ENCODE data around the gene LSG1.

The LSG1 gene

GRCh38 chr3:194680888-194681615, 9.1 kb upstream of the LSG1 start:
- Mint-ChIP-seq H3K27ac (no peak overlapping the region), H3K9me3 (no peaks in the 10 kb centered on the region), H3K4me1 (peaks cover 44% of the 10 kb centered on the region)

DNA sequence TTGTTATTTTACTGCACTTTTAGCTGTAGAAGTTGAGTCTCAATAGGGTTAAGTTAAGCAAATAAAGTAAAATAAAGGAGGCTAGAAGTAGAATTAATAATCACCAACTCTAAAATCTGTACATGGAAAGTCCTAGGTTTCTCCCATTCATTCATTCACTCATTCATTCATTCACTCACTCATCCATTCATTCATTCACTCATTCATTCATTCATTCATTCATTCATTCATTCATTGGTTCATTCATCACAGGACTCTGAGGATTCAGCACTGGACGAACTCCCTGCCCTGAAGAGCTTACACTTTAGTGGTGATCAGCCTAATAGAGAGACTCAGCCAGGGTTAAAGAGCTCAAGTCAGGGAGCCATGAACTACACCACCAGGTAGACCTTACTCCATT, 4.5 kb upstream of the LSG1 start:
- H3K27ac Mint-ChIP-seq: no peak overlapping the region
- H3K36me3 Mint-ChIP-seq: peaks cover 12% of the 10 kb centered on the region
- no peak overlapping the region for H3K4me3 Mint-ChIP-seq
- no peaks in the 10 kb centered on the region for H3K9me3 Mint-ChIP-seq
- peaks cover 43% of the 10 kb centered on the region for H3K4me1 Mint-ChIP-seq
- no peak for DNase-seq (ENCODE audit: low spot score in 2 of 2)
- no peak for ATAC-seq

More at GRCh38 chr3:194680888-194681615, 9.1 kb upstream of the LSG1 start:
- H3K36me3 Mint-ChIP-seq: peaks cover 6% of the 10 kb centered on the region
- no peak for DNase-seq (ENCODE audit: low spot score in 2 of 2)
- no peak overlapping the region for H3K4me3 Mint-ChIP-seq
- ATAC-seq: no peak

GRCh38 chr3:194675680-194676079, 3.7 kb upstream of the LSG1 start:
- peaks cover 13% of the 10 kb centered on the region for H3K36me3 Mint-ChIP-seq
- DNase-seq (ENCODE audit: low spot score in 2 of 2): no peak
- peak; percentile 59 for ATAC-seq
- H3K4me1 Mint-ChIP-seq: peaks cover 48% of the 10 kb centered on the region
- H3K27ac Mint-ChIP-seq: peak overlapping the region; percentile 66
- H3K4me3 Mint-ChIP-seq: peak overlapping the region; percentile 97
- H3K9me3 Mint-ChIP-seq: no peaks in the 10 kb centered on the region

DNA sequence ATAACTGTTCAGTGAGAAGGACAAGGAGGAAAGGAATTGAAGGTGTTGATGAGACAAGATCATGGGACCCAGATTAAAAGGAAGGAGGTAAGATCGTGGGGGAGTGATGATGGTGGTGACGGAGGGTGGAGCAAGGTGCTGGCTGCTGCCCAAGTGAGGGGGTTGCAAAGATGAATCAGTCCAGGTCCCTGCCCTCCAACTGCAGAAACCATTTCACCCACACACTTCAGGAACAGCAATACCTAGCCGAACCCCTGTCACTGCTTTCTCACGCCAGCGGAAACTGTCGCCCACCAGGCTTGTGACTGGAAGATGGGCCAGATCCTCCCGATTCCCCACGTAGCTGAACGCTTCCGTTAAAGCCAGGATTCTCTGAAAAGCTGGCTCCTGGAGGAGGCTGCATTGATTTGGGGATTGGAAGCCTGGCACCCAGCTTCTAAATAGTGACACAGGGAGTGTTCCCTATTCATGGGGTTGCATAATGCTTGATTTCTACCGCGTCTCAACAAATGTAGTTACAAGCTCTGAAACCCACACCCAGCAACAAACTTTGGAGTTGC, 3.2 kb upstream of the LSG1 start:
- ATAC-seq (peak; percentile 81), DNase-seq (ENCODE audit: low spot score in 2 of 2) (peak in 1 of 2 donors; percentile 78)
- peaks cover 18% of the 10 kb centered on the region for H3K36me3 Mint-ChIP-seq
- peak overlapping the region; percentile 66 for H3K27ac Mint-ChIP-seq
- no peaks in the 10 kb centered on the region for H3K9me3 Mint-ChIP-seq
- peak overlapping the region; percentile 97 for H3K4me3 Mint-ChIP-seq
- peaks cover 48% of the 10 kb centered on the region for H3K4me1 Mint-ChIP-seq

DNA sequence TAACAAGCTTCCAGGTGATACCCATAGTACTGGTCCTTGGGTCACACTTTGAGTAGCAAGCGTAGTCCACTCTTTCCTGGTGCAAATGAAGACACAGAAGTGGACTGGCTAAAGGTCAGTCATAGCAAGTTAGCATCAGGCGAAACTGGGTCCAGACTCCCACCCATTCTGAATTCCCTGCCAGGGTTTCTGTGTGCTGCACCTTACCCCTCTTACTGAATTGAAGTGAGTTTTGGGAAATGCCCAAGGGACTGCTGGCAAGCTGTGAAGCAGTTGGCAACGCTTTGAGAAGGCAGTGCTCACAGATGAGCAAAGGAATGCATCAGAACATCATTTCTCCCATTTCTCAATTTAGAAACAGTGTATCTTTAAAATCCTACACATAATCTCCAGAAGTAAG, 1.8 kb upstream of the LSG1 start:
- H3K36me3 Mint-ChIP-seq: peaks cover 31% of the 10 kb centered on the region

GRCh38 chr3:194672876-194673275, 885 bp upstream of the LSG1 start:
- Mint-ChIP-seq H3K36me3 (peaks cover 40% of the 10 kb centered on the region), H3K27ac (peak overlapping the region; percentile 99), H3K4me1 (peaks cover 56% of the 10 kb centered on the region), H3K4me3 (peak overlapping the region; percentile 97), H3K9me3 (no peaks in the 10 kb centered on the region)
- DNase-seq (ENCODE audit: low spot score in 2 of 2) (no peak), ATAC-seq (no peak)

More for the DNA sequence above, 1.8 kb upstream of the LSG1 start:
- no peak for DNase-seq (ENCODE audit: low spot score in 2 of 2)
- H3K27ac Mint-ChIP-seq: no peak overlapping the region
- peaks cover 56% of the 10 kb centered on the region for H3K4me1 Mint-ChIP-seq
- peak overlapping the region; percentile 97 for H3K4me3 Mint-ChIP-seq
- ATAC-seq: no peak
- H3K9me3 Mint-ChIP-seq: no peaks in the 10 kb centered on the region

GRCh38 chr3:194671511-194671899, 486 bp downstream of the LSG1 start:
- Mint-ChIP-seq H3K9me3 (no peaks in the 10 kb centered on the region), H3K4me1 (peaks cover 59% of the 10 kb centered on the region), H3K27ac (peak overlapping the region; percentile 99), H3K4me3 (peak overlapping the region; percentile 97), H3K36me3 (peaks cover 53% of the 10 kb centered on the region)
- ATAC-seq (no peak), DNase-seq (ENCODE audit: low spot score in 2 of 2) (no peak)

DNA sequence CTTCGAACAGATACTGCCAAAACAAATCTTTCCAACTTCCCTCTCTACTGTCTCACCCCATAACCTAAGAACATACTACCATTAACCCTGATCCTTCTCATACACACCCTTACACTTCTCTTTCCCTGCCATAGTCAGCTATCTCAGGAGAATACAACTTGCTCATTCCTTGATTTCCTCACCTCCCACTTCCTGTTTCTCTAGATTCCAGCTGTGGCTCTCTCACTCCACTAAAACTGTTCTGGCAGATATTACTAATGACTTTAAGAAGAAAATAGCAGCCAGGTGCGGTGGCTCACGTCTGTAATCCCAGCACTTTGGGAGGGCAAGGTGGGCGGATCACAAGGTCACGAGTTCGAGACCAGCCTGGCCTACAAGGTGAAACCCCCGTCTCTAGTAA, 4.6 kb downstream of the LSG1 start:
- no peak for ATAC-seq
- Mint-ChIP-seq H3K4me1 (peaks cover 30% of the 10 kb centered on the region), H3K27ac (no peak overlapping the region), H3K9me3 (no peaks in the 10 kb centered on the region), H3K4me3 (no peak overlapping the region), H3K36me3 (peaks cover 89% of the 10 kb centered on the region)
- no peak for DNase-seq (ENCODE audit: low spot score in 2 of 2)

DNA sequence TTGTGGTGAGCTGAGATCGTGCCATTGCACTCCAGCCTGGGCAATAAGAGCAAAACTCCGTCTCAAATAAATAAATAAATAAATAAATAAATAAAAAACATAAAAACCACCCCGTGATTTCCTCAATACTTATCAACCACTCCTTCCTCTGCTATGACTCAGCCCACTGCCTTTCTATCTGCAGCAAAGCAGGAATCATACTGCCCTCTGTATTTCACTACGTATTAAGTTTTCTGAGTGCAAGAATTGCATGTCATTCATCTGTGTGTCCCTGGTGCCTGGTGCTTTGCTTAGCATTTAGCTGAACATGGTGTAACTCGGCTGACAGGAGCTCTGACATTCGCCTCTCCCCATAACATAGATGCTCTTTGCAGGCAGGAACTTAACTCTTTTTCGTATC, 7.1 kb downstream of the LSG1 start:
- ATAC-seq (no peak), DNase-seq (ENCODE audit: low spot score in 2 of 2) (no peak)
- H3K36me3 Mint-ChIP-seq: peaks cover 96% of the 10 kb centered on the region
- H3K27ac Mint-ChIP-seq: no peak overlapping the region
- peaks cover 17% of the 10 kb centered on the region for H3K4me1 Mint-ChIP-seq
- no peak overlapping the region for H3K4me3 Mint-ChIP-seq
- H3K9me3 Mint-ChIP-seq: no peaks in the 10 kb centered on the region

GRCh38 chr3:194661946-194662345, 10.0 kb downstream of the LSG1 start:
- Mint-ChIP-seq H3K9me3 (no peaks in the 10 kb centered on the region), H3K4me3 (no peak overlapping the region), H3K4me1 (peaks cover 3% of the 10 kb centered on the region), H3K27ac (no peak overlapping the region), H3K36me3 (peaks cover 96% of the 10 kb centered on the region)
- no peak for DNase-seq (ENCODE audit: low spot score in 2 of 2)
- no peak for ATAC-seq

- H3K9me3 Mint-ChIP-seq: no peaks in the 10 kb centered on the region
- ATAC-seq (no peak), DNase-seq (ENCODE audit: low spot score in 2 of 2) (no peak)
- H3K4me1 Mint-ChIP-seq: no peaks in the 10 kb centered on the region
- no peak overlapping the region for H3K4me3 Mint-ChIP-seq
- no peak overlapping the region for H3K27ac Mint-ChIP-seq
- peaks cover 94% of the 10 kb centered on the region for H3K36me3 Mint-ChIP-seq
These were observed 10.6 kb downstream of the LSG1 start for GRCh38 chr3:194661374-194661773.

DNA sequence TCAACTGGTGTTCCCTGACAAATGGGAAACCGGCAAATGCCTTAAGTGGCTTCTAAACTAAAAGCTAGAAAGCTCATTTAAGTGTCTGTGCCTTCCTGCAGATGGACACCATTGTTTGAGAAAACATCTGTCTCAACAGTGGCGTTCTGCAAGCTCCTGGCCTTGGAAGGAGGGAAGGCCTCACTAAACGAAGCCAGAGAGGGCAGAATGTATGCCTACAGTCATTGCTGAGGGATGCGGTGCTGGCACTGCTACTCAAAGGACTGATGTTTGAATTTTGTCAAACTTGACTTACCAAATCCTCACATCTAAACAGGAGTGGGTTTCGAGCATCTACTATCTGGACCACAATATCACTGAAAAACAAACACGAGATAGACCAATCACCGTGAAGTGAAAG, 12.2 kb downstream of the LSG1 start:
- Mint-ChIP-seq H3K4me3 (no peak overlapping the region), H3K9me3 (no peaks in the 10 kb centered on the region), H3K4me1 (peaks cover 7% of the 10 kb centered on the region), H3K27ac (no peak overlapping the region), H3K36me3 (peaks cover 90% of the 10 kb centered on the region)
- ATAC-seq (no peak), DNase-seq (ENCODE audit: low spot score in 2 of 2) (no peak)

DNA sequence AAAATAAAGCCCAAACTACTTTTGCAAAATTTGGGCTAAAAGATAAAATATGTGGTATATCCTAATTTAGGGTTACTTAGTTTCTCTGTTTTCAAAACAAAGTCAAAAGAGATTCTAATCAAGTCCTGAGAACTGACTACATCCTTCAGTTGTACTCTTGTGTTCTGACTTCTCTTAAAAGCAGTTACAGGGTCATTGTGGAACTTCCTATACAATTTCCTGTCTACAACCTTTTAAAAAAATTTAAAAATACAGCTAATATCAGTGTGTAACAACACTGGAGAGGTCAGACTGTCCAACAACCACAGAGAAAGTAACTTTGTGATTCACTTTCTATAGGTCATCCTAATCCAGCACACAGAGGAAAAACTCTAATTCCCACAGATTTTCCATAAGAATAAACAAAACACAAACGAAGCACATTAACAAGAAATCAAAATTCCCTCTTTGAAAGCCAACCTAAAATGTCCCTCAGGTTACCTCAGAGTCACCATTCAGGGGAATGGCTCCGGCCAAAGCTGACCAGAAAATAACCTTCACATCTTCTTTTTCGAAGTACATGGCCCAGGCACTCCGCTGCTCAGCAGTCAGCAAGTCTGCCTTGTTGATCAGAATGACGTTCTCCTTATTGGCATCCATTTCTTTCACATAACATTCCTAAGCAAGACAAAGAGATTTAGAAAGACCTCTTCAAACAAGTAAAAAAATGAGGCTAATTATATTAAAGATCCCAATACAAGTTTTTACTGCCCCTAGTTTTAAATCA, 13.3 kb downstream of the LSG1 start:
- ATAC-seq (no peak), DNase-seq (ENCODE audit: low spot score in 2 of 2) (no peak)
- Mint-ChIP-seq H3K9me3 (no peaks in the 10 kb centered on the region), H3K36me3 (peaks cover 90% of the 10 kb centered on the region), H3K4me1 (peaks cover 18% of the 10 kb centered on the region), H3K27ac (peak overlapping the region; percentile 26), H3K4me3 (no peak overlapping the region)

GRCh38 chr3:194657439-194657838, 14.6 kb downstream of the LSG1 start:
- H3K9me3 Mint-ChIP-seq: no peaks in the 10 kb centered on the region
- H3K4me1 Mint-ChIP-seq: peaks cover 30% of the 10 kb centered on the region
- DNase-seq (ENCODE audit: low spot score in 2 of 2): no peak
- no peak overlapping the region for H3K27ac Mint-ChIP-seq
- no peak overlapping the region for H3K4me3 Mint-ChIP-seq
- no peak for ATAC-seq
- peaks cover 91% of the 10 kb centered on the region for H3K36me3 Mint-ChIP-seq

DNA sequence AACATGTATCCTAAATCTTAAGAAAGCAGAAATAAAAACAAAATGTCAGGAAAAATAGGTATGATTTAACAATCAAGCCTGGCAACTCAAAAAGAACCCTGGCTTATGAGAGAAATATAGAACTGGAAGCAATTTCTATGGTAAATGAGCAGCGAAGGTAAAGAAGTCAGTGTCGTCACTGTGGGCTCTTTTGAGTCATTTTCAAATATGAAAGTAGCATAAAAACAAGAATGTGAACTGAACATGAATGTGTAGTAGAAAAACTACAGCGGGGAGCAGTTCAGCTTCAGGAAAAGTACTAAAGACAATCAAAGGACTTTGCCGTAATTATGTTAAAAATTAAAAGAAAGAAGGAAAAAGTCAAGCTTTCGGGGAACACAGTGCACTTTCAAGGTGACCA, 17.5 kb downstream of the LSG1 start:
- ATAC-seq: peak; percentile 97
- Mint-ChIP-seq H3K9me3 (no peaks in the 10 kb centered on the region), H3K27ac (peak overlapping the region; percentile 59), H3K4me3 (peak overlapping the region; percentile 35), H3K4me1 (peaks cover 30% of the 10 kb centered on the region), H3K36me3 (peaks cover 93% of the 10 kb centered on the region)
- DNase-seq (ENCODE audit: low spot score in 2 of 2): no peak

- Mint-ChIP-seq H3K4me1 (peaks cover 3% of the 10 kb centered on the region), H3K36me3 (peaks cover 100% of the 10 kb centered on the region), H3K9me3 (no peaks in the 10 kb centered on the region), H3K4me3 (no peak overlapping the region), H3K27ac (peak overlapping the region; percentile 26)
- ATAC-seq (no peak), DNase-seq (ENCODE audit: low spot score in 2 of 2) (no peak)
These were observed 24.2 kb downstream of the LSG1 start for GRCh38 chr3:194647747-194648146.

Data from stimulated activated effector memory CD8-positive, alpha-beta T cell treated with anti-CD3 and anti-CD28 coated beads, Interleukin-12 subunit alpha, Interleukin-12 subunit beta, amount 100 ng/mL, for 72 hours (primary cell).